ENCODE results near the gene MKKS. TPM values are rescaled to one million over a fixed set of nuclear protein-coding genes. Genes with fewer than 3 reads are reported as not detected.

MKKS gene
- total and polyA plus RNA-seq, 2 of the 13 experiments (the other 11 are each of a cell fraction or from before 2014, with no cell fraction given): 26.7 to 34.5 TPM

DNA sequence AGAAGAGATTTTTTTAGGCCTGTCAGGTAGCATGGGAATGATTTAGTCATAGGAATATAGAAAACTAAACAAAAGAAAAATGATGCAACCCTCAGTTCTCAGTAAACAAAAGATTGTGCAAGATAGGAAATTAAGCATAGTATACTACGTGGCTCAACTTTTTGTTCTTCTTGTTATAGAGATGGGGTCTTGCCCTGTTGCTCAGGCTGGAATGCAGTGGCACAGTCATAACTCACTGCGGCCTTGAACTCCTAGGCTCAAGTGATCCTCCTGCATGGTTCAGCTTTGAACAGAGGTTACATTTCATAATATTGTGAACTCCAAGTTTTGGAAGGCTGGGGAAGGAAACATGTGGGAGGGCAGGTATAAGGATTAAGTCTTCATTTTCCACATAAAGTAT, 29.6 kb upstream of the MKKS start (continued):
- TF ChIP-seq, protein P1, sequence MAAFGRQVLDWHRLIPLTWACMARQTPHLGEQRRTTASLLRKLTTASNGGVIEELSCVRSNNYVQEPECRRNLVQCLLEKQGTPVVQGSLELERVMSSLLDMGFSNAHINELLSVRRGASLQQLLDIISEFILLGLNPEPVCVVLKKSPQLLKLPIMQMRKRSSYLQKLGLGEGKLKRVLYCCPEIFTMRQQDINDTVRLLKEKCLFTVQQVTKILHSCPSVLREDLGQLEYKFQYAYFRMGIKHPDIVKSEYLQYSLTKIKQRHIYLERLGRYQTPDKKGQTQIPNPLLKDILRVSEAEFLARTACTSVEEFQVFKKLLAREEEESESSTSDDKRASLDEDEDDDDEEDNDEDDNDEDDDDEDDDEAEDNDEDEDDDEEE (CRISPR knock-in tag; IDR thresholded peaks at IDR 0.05): no peak
- TF ChIP-seq ZNF121 (CRISPR knock-in tag; IDR thresholded peaks at IDR 0.05) (peak; percentile 60), ZNF205 (CRISPR knock-in tag; IDR thresholded peaks at IDR 0.05) (peak; percentile 45; the same call in 1 of the 2 replicates), NFE2 (CRISPR knock-in tag; IDR thresholded peaks at IDR 0.05) (no peak), ZNF569 (CRISPR knock-in tag; IDR thresholded peaks at IDR 0.05; ENCODE audit: borderline replicate concordance) (0 out of 2 replicates have a peak, but pooled peaks have one; percentile 56), HDAC6 (IDR thresholded peaks at IDR 0.05; ENCODE audit: low read depth, low read length) (no peak), ZSCAN20 (CRISPR knock-in tag; IDR thresholded peaks at IDR 0.05; ENCODE audit: borderline replicate concordance) (no peak), ZSCAN31 (CRISPR knock-in tag; IDR thresholded peaks at IDR 0.05; ENCODE audit: low read depth) (no peak), PHB2 (IDR thresholded peaks at IDR 0.05; ENCODE audit: partially characterized antibody) (no peak), FOXP1 (IDR thresholded peaks at IDR 0.05) (0 out of 2 replicates have a peak, but pooled peaks have one; percentile 11), FOXP1 (CRISPR knock-in tag; IDR thresholded peaks at IDR 0.05) (peak; percentile 85), ZNF644 (CRISPR knock-in tag; IDR thresholded peaks at IDR 0.05; ENCODE audit: low read depth) (peak; percentile 62; the same call in 1 of the 2 replicates), PITX1 (CRISPR knock-in tag; IDR thresholded peaks at IDR 0.05) (0 out of 2 replicates have a peak, but pooled peaks have one; percentile 21), SALL2 (CRISPR knock-in tag; IDR thresholded peaks at IDR 0.05) (no peak), RXRB (CRISPR knock-in tag; IDR thresholded peaks at IDR 0.05; ENCODE audit: borderline replicate concordance) (0 out of 2 replicates have a peak, but pooled peaks have one; percentile 28), SYNCRIP (IDR thresholded peaks at IDR 0.05; ENCODE audit: insufficient read depth, low read depth, low read length) (no peak), MLLT10 (CRISPR knock-in tag; IDR thresholded peaks at IDR 0.05) (no peak), TGIF2 (CRISPR knock-in tag; IDR thresholded peaks at IDR 0.05) (no peak), ZNF256 (CRISPR knock-in tag; conservative IDR thresholded peaks at IDR 0.05) (no peak), ZBTB8A (CRISPR knock-in tag; IDR thresholded peaks at IDR 0.05; ENCODE audit: borderline replicate concordance, low read depth) (no peak), ZNF629 (CRISPR knock-in tag; conservative IDR thresholded peaks at IDR 0.05) (no peak), SKI (IDR thresholded peaks at IDR 0.05; ENCODE audit: partially characterized antibody) (peak; percentile 59), FOXO1 (CRISPR knock-in tag; IDR thresholded peaks at IDR 0.05) (0 out of 2 replicates have a peak, but pooled peaks have one; percentile 58), SNAPC2 (CRISPR knock-in tag; IDR thresholded peaks at IDR 0.05) (no peak), TP53 (CRISPR knock-in tag; conservative IDR thresholded peaks at IDR 0.05) (no peak)
- TF ChIP-seq, protein P2, sequence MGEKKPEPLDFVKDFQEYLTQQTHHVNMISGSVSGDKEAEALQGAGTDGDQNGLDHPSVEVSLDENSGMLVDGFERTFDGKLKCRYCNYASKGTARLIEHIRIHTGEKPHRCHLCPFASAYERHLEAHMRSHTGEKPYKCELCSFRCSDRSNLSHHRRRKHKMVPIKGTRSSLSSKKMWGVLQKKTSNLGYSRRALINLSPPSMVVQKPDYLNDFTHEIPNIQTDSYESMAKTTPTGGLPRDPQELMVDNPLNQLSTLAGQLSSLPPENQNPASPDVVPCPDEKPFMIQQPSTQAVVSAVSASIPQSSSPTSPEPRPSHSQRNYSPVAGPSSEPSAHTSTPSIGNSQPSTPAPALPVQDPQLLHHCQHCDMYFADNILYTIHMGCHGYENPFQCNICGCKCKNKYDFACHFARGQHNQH (CRISPR knock-in tag; IDR thresholded peaks at IDR 0.05): 0 out of 2 replicates have a peak, but pooled peaks have one; percentile 22
- TF ChIP-seq, protein P3, sequence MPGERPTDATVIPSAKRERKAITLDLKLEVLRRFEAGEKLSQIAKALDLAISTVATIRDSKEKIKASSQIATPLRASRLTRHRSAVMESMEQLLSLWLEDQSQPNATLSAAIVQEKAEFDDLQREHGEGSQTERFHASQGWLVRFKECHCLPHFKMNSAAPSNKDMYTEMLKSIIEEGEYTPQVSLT (CRISPR knock-in tag; IDR thresholded peaks at IDR 0.05; ENCODE audit: borderline replicate concordance, low read depth): no peak
- TF ChIP-seq, protein P4, sequence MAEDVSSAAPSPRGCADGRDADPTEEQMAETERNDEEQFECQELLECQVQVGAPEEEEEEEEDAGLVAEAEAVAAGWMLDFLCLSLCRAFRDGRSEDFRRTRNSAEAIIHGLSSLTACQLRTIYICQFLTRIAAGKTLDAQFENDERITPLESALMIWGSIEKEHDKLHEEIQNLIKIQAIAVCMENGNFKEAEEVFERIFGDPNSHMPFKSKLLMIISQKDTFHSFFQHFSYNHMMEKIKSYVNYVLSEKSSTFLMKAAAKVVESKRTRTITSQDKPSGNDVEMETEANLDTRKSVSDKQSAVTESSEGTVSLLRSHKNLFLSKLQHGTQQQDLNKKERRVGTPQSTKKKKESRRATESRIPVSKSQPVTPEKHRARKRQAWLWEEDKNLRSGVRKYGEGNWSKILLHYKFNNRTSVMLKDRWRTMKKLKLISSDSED (CRISPR knock-in tag; IDR thresholded peaks at IDR 0.05): no peak
- TF ChIP-seq, protein P5, sequence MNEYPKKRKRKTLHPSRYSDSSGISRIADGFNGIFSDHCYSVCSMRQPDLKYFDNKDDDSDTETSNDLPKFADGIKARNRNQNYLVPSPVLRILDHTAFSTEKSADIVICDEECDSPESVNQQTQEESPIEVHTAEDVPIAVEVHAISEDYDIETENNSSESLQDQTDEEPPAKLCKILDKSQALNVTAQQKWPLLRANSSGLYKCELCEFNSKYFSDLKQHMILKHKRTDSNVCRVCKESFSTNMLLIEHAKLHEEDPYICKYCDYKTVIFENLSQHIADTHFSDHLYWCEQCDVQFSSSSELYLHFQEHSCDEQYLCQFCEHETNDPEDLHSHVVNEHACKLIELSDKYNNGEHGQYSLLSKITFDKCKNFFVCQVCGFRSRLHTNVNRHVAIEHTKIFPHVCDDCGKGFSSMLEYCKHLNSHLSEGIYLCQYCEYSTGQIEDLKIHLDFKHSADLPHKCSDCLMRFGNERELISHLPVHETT (CRISPR knock-in tag; conservative IDR thresholded peaks at IDR 0.05): no peak

Data from HepG2 (cell line).